ENCODE results near the gene PAAF1. TPM values are rescaled to one million over a fixed set of nuclear protein-coding genes. Genes with fewer than 3 reads are reported as not detected.

PAAF1 gene
- total RNA-seq, 1 donor from 2014 or later: 36.3 TPM

- Histone ChIP-seq H3K4me1 (no peaks in the 10 kb centered on the region), H3K9me3 (no peaks in the 10 kb centered on the region), H3K27ac (no peak overlapping the region), H3K27me3 (no peaks in the 10 kb centered on the region), H3K4me3 (no peak overlapping the region), H3K36me3 (no peaks in the 10 kb centered on the region)
- intact Hi-C loops (cut with DNase I): no loop called here
- DNase-seq (ENCODE audit: low spot score in 2 of 2): no peak
- TF ChIP-seq CTCF (IDR thresholded peaks at IDR 0.05): no peak
Observed at GRCh38 chr11:73945396-73945795, 68.6 kb downstream of the PAAF1 start.

- Histone ChIP-seq H3K27ac (no peak overlapping the region), H3K4me3 (no peak overlapping the region), H3K36me3 (no peaks in the 10 kb centered on the region), H3K4me1 (no peaks in the 10 kb centered on the region), H3K9me3 (no peaks in the 10 kb centered on the region), H3K27me3 (no peaks in the 10 kb centered on the region)
- TF ChIP-seq CTCF (IDR thresholded peaks at IDR 0.05): no peak
- intact Hi-C loops (cut with DNase I): no loop called here
- DNase-seq (ENCODE audit: low spot score in 2 of 2): no peak
Observed at GRCh38 chr11:73946798-73947458, 70.1 kb downstream of the PAAF1 start.

- Histone ChIP-seq H3K4me1 (no peaks in the 10 kb centered on the region), H3K27me3 (no peaks in the 10 kb centered on the region), H3K9me3 (no peaks in the 10 kb centered on the region), H3K27ac (no peak overlapping the region), H3K4me3 (no peak overlapping the region), H3K36me3 (no peaks in the 10 kb centered on the region)
- peak in 1 of 2 donors; percentile 55 for DNase-seq (ENCODE audit: low spot score in 2 of 2)
- TF ChIP-seq CTCF (IDR thresholded peaks at IDR 0.05): no peak
- intact Hi-C loops (cut with DNase I): no loop called here
Observed at GRCh38 chr11:73949246-73949645, 72.4 kb downstream of the PAAF1 start.

- no peaks in the 10 kb centered on the region for H3K4me1 ChIP-seq
- no peak for TF ChIP-seq CTCF (IDR thresholded peaks at IDR 0.05)
- intact Hi-C loops (cut with DNase I): no loop called here
- H3K9me3 ChIP-seq: no peaks in the 10 kb centered on the region
- H3K27me3 ChIP-seq: no peaks in the 10 kb centered on the region
- H3K4me3 ChIP-seq: no peak overlapping the region
- H3K36me3 ChIP-seq: no peaks in the 10 kb centered on the region
- no peak overlapping the region for H3K27ac ChIP-seq
- DNase-seq (ENCODE audit: low spot score in 2 of 2): no peak
Observed at GRCh38 chr11:73949912-73950311, 73.1 kb downstream of the PAAF1 start.

- peak in 1 of 2 donors; percentile 57 for DNase-seq (ENCODE audit: low spot score in 2 of 2)
- no peak within 1 kb of the TSS for H3K27ac ChIP-seq
- no peaks in the 10 kb centered on the region for H3K9me3 ChIP-seq
- intact Hi-C loops (cut with DNase I): no loop called here
- no peaks in the 10 kb centered on the region for H3K27me3 ChIP-seq
- no peak within 1 kb of the TSS for H3K4me3 ChIP-seq
- no peaks in the 10 kb centered on the region for H3K4me1 ChIP-seq
- no peak for TF ChIP-seq CTCF (IDR thresholded peaks at IDR 0.05)
- H3K36me3 ChIP-seq: no peaks in the 10 kb centered on the region
Observed at GRCh38 chr11:73950869-73951710, 74.3 kb downstream of the PAAF1 start, which contains the start of gene DNAJB13. Gene DNAJB13 (plus strand): TSS chr11:73951026. CDS start chr11:73951070, 44 bp downstream.
